ENCODE results near the gene FRAS1. TPM values are rescaled to one million over a fixed set of nuclear protein-coding genes. Genes with fewer than 3 reads are reported as not detected.

Gene FRAS1, protein sequence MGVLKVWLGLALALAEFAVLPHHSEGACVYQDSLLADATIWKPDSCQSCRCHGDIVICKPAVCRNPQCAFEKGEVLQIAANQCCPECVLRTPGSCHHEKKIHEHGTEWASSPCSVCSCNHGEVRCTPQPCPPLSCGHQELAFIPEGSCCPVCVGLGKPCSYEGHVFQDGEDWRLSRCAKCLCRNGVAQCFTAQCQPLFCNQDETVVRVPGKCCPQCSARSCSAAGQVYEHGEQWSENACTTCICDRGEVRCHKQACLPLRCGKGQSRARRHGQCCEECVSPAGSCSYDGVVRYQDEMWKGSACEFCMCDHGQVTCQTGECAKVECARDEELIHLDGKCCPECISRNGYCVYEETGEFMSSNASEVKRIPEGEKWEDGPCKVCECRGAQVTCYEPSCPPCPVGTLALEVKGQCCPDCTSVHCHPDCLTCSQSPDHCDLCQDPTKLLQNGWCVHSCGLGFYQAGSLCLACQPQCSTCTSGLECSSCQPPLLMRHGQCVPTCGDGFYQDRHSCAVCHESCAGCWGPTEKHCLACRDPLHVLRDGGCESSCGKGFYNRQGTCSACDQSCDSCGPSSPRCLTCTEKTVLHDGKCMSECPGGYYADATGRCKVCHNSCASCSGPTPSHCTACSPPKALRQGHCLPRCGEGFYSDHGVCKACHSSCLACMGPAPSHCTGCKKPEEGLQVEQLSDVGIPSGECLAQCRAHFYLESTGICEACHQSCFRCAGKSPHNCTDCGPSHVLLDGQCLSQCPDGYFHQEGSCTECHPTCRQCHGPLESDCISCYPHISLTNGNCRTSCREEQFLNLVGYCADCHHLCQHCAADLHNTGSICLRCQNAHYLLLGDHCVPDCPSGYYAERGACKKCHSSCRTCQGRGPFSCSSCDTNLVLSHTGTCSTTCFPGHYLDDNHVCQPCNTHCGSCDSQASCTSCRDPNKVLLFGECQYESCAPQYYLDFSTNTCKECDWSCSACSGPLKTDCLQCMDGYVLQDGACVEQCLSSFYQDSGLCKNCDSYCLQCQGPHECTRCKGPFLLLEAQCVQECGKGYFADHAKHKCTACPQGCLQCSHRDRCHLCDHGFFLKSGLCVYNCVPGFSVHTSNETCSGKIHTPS (N-terminal part only)
- 0.09 and 0.11 TPM in 2 replicates for total RNA-seq

DNA sequence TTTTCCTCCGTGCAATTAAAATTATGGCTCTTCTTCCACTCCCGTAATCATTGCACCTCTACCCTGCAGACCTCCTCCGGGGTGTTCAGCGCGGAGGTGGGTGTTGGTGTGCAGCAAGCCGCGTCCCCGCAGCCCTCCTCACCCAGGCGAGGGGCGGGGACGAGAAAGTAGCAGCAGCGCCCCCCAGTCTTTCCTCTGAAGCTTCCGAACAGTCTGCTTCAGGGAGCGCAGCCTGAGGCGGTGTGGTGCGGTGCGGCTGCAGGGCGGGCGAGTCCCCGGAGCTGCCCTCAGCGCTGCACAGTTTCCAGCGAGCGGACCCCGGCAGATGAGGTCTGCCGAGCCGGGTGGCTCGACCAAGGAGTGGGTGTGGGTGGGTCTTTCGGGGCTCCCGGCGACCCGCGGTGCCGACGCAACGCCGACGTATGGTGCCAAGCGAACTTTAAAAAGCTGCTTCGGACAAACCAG lies at the start of gene FRAS1:
FRAS1 (plus strand) TSS at position 189 of the 465 bp plus-strand sequence. CDS start 687 bp downstream, outside the sequence.

DNA sequence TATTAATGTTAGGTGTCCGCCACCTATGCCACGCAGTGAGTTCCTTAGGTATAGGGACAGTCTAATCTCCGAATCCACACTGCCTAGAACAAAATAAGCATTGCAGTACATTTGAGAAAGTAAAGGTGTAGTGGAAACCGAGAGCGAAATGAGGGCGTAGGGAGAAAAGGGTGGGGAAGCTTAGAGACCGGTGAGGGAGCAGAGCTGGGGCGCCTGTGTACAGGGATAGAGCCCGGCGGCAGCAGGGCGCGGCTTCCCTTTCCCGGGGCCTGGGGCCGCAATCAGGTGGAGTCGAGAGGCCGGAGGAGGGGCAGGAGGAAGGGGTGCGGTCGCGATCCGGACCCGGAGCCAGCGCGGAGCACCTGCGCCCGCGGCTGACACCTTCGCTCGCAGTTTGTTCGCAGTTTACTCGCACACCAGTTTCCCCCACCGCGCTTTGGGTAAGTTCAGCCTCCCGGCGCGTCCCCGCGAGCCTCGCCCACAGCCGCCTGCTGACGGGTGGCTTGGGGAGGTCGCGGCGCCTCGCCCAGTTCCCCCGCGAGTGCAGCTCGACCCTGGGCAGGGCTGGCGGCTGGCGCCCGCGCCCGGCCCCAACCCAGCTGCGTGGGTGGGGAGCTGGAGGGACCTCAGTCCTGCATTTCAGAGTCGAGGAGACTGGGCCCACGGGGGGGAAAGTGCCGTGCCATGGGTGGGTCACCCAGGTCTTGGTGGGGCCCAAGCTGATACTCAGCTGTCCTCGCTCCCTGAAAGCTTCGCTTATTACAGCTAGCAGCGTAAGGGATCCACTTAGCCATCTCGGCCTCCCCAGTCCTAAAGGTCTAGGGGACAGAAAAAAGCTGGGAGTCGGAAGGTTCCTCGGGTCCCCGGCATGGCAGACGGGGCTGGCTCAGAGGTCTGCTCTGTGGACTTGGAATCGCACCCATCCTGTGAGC lies 494.6 kb downstream of the FRAS1 start, which contains the start of gene ANXA3:
ANXA3 (plus strand) TSS at position 351 of the 932 bp plus-strand sequence. CDS start 2,704 bp downstream, outside the sequence.

Other genes starting within 250 kb of the FRAS1 start
- gene CNOT6L, start 238.0 kb upstream of the FRAS1 start, total RNA-seq, result 47.7 and 56.8 TPM in 2 replicates
- gene MRPL1, start 194.5 kb upstream of the FRAS1 start, total RNA-seq, result 12.8 and 20.8 TPM in 2 replicates

Measured in dermis lymphatic vessel endothelial cell (primary cell).